Activated gamma-delta T cell (primary cell): ENCODE measurements around the gene HIVEP3.

ENCODE experiments used
- DNase-seq: peaks from one replicate; lab custom pipeline; 2025; lab: John Stamatoyannopoulos, UW

Gene HIVEP3

DNA sequence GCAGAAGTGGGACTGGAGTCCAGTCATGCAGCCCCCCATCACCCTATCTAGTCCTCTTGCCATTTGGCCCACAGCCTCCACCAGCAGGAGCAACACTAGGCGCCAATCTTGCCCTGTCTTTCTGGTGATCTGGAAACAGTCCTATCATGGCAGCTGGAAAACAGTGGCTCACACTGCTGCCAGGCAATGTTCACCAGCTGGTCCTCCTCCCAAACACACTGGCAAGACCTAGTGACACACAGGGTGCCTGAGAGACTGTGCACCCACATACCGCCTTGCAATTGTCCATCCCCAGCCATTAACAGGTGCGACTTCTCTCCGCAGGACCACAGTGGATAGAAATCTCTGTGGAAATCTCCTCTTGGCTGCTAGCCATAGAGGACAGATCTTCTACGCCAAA lies 105.5 kb downstream of the HIVEP3 start:
- DNase-seq = no peak

DNA sequence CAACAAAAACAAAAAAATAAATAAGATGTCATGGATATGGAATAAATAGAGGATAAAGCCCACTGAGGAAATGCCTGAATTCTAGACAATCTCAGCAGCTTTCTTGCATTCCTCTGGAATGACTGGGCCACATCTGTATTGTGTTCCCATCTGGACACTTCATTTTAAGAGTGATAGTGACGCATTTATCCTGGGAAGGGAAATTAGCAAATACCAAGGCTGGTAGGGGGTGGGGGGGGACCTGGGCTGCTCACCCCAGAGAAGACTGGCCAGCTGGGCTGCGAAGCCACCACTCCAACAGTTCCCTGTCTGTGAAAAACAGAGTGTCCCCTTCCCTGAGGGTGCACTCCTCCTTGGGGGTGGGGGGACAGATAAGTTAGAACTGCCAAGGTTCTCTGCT lies 106.3 kb downstream of the HIVEP3 start:
- DNase-seq = no peak

GRCh38 chr1:41812051-41812450 lies 106.7 kb downstream of the HIVEP3 start:
- no peak for DNase-seq

DNA sequence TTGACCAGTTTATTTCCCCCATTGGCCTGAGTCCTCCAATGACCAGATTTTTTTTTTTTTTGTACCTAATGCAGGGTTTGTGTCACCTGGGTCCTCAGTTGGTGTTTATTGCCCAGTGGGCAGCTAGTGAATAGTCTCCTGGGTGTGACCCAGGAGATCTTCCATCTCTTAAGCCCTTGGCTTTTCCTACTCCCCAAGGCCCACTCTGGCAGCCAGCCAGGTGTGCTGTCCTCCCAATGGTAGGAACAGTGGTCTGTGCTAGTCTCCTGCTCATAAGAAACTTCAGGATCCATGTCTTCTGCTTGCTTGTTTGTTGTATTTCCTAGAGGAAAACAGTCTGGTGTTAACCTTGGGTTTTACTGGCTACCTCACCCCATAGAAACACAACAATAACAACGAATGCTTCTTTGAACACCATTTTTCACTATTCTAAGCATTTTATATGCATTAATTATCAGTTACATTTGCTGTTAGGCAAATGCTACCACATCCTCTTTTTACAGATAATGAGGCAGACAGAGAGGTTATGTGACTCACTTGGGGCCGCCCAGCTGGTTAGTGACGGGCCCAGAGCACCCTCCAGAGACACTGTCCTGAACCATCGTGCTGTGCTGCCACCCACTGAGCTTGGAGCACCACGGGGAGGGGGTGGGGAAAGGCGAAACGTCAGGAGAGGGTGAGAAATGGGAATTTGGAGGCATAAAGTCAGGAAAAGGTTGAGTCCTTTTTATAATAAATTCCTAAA lies 107.5 kb downstream of the HIVEP3 start:
- DNase-seq = no peak

DNA sequence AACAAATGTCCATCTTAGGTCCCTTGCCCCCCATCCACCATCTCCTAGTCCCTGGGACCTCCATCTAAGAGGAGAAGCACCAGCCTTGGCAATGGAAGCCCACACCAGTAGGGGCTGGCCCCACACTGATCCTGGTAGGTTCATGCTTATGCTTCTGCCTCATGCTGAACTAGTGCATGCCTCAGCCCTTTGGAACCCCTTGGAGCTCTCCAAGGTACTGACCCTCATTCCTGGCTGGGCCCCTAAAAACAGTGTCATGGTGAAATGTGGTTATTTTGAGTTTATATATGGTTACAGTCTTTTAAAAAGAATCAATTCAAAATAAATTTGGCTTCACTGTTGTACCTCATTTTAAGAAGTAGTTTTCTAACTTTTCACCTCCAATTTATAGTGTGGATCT lies 108.3 kb downstream of the HIVEP3 start:
- DNase-seq = no peak

DNA sequence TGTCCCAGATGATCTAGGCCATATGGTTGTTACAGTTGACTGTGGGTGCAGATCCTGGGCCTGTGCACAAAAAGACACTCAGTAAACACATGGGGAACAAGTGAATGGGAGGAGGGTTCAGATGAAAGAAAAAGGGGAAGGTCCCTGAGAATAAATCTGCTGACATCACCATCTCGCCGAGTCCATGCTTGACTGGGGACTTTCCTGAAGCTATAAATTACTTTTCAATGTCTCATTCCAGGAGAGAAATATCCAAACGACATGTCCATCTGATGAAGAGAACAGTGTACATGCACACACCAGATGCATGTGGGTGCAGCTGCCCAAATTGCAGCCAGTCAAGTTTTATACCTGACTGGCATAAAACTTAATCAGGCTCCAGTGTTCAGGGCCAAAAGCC lies 109.0 kb downstream of the HIVEP3 start:
- DNase-seq = no peak

DNA sequence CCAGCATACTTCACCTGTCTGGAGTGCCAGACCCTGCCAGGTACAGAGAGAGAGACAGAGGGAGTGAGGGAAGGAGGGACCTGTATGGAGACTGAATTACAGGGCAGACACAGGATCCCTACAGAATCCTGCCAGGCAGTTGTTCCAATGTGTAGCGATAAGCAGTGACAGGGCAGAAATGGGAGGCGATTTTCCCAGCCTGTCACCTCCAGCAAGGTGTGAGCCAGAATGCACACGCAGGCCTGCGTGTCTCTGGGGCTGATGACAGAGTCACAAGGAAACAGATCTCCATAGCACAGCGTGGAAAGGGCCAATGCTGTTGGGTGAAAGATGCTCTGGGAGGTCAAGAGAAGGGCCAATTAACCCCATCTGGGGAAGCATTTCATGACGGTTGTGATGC lies 111.3 kb downstream of the HIVEP3 start:
- DNase-seq = no peak

DNA sequence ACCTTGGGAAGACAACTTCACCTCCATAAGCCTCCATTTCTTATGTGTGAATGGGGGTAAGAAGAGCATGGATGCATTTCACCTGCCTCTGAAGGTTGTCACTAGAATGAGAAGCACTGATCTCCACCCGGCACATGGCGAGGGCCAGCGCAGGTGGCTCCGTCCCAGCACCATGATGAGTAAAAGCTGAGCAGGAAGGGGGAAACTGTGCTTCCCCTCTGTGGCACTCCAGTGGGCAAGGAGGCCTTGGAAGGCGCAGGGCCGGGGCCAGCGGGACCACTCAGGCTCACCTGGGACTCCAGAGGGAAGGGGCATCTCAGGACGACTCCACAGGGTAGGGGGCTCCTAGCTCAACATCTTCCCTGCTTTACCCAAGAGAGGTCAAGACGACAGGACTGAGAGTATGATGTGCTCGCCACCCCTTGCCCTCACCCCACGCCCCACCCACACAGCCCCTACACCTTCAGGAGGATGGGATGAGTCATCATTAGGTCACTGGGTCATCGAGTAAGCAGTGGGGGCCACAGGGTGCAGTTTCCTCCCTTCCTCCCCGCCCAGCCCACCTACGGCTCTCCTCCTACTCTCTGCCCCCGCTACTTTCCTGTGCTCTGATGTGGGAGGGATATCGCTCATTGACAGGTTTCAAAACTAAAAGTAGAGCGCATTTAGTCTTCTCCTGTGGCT lies 112.1 kb downstream of the HIVEP3 start:
- DNase-seq = no peak

DNA sequence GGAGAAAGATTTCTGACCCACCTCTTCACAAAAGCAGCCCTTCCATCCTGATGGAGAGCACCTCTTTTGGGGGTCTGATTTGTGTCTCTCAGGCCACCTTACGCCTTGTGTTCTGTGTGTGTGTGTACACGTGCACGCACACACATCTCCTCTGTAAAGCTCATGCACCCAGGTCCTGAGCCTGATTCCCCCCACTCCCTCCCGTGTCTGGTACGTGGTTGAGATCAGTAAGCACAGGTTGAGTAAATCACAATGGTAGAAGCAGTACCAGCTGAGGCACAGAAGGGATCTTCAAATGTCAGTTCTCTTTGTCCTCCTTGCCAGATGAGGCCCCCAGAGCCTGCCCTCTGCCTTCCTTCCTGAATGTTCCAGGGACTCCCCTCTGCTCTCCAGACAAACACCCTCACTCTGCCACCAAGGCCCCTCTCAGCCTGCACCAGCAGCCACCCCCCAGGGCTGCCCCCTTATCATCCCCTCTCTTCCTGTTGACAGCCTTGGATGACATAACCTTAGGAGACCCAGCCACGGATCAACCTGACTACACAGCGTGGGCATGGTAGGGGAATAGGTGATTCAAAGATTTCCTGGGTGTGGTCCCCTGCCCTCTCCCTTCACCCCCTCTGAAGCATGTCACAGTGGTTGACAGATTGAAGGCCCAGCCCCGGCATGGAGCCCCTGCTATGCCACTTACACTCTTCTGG lies 112.8 kb downstream of the HIVEP3 start:
- DNase-seq = no peak

- no peak for DNase-seq
Observed at GRCh38 chr1:41804176-41804575, 114.5 kb downstream of the HIVEP3 start.

DNA sequence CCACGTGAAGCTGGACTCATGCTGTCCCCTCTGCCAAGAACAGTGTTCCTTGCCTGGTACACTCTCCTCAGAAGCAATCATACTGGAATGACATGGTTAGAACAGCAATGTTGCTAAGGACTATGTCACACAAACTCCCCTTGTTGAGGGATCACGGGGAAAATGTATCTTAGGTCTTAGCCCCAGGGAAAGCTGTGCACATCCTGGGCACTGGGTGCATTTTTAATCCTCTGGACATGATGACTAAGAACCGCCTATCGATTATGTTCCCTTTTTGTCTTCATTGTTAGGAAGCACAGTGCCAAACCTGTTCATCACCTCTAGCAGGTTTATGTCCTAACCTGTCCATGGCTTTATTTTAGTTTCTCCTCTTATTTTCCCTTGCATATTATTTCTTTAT lies 115.1 kb downstream of the HIVEP3 start:
- no peak for DNase-seq

DNA sequence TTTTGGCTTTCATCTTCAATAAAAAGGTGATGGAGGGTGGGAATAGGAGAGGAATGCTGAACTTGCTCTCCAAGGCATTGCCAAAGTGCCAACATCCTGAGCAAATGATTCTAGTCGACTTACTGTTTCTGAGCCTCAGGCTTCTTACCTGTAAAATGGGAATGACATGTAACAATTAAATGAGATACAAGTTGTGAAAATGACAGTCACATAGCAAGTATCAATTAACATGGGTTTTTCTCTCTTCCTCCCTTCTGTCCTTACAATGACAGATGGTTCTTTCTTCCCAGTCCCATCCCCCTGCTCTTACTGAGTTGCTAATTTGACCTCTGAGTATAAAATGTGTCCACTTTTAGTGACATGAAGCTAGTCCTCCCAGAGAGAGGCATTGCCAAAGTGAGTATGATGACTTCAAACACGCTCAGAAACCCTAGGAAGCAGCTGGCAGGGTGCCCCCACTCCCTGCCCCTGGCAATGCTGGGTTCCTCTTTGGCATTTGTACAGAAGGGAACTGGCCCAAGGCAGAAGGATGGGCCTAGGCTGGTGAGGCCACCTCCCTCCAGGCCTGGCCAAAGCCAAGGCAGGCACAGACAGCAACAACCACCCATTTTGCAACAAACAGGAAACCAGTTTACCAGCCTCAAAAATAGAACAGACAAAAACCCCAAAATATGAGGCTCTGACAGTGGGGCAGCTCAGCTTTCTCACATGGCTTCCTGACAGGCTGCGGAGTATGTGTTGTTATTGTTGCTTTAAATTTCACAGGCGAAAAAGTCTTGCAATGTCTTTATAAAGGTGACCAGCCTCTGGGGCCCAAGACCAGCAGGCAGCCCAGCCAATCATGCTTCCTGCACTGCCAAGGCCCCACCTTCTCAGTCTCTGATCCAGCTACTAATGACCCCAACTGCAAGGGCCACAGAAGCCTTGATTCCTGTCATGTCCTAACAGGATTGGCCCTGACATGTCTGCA lies 115.9 kb downstream of the HIVEP3 start:
- no peak for DNase-seq

DNA sequence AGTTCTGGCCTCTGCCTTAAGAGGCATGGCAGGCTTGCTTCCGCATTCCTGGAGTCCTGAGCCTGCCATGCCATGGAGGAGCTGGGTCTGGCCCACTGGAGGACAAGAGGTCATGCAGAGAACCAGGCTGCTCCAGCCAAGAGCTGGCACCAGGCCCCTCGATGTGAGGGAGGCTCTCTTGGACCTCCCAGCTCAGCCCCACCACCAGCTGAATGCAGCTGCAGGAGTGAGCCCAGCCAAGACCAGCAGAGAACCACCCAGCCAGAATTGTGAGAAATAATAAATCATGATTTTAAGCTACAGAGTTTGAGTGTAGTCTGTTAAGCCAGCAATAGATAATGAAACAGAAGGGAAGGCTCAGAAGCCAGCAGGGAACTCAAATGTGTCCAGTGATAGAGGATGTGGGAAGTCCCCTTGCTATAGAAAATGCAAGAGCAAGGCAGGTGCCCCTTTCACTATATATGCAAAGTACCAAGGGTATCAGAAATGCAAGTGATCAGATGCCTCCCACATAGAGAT lies 118.4 kb downstream of the HIVEP3 start:
- DNase-seq = no peak

GRCh38 chr1:41799723-41800122 lies 119.0 kb downstream of the HIVEP3 start:
- DNase-seq = no peak

DNA sequence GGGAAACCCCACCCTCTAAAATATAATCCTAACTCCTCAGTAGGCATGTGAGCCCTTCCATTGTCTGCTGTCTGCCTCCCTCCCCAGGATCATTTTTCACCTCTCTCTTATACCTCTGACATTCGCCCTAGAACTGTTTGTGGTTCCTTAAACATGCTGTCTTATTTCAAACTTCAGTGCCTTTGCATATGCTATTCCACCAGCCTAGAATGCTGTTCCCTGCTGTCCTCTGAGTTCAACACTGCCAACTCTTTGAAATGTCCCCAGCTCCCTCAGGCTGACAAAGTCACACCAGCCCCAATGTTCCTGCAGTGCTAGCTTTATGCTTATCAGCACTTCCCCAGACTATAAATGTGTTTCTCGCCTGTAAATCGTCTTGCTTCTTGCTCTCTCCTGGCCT lies 119.5 kb downstream of the HIVEP3 start:
- DNase-seq = no peak

GRCh38 chr1:41795205-41795762 lies 123.4 kb downstream of the HIVEP3 start:
- no peak for DNase-seq

- DNase-seq = no peak
Observed at GRCh38 chr1:41794031-41794430, 124.7 kb downstream of the HIVEP3 start.

DNA sequence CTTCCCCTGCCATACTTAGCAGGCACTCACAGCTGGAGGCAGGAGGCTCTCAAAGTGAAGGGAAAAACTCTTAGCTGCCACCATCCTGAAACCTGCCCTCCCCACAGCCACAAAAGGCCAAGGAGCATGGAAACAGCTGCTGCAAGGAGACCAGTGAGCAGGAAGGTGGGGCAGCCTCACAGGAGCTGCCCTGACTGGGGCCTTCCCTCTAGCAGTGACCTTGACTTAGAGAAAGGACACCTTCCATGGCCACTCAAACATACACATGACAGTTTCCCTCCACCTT lies 126.3 kb downstream of the HIVEP3 start:
- DNase-seq = no peak

GRCh38 chr1:41791667-41792484 lies 126.8 kb downstream of the HIVEP3 start:
- DNase-seq = no peak

GRCh38 chr1:41790351-41790750 lies 128.4 kb downstream of the HIVEP3 start:
- DNase-seq = no peak
